IMR-90 (cell line): ENCODE measurements around the gene PIK3IP1.

Experiments used
- CHD1 ChIP-seq: IDR thresholded peaks from 2 replicates; pipeline ENCODE4 v1.6.1; 2012; ENCODE audit warnings: low read depth, low read length, improper control_type of control experiment
- FOS ChIP-seq: fragments of 150-350 bp; IDR thresholded peaks from 2 replicates; pipeline ENCODE4 v1.6.1; 2016; ENCODE audit warnings: low read depth, low read length
- NFE2L2 ChIP-seq: fragments of 150-350 bp; IDR thresholded peaks from 2 replicates; pipeline ENCODE4 v1.6.1; 2016; ENCODE audit warnings: low read depth, mild to moderate bottlenecking, low read length
- POLR2A ChIP-seq: IDR thresholded peaks from 2 replicates; pipeline ENCODE4 v1.6.1; 2012; ENCODE audit warnings: mild to moderate bottlenecking, low read depth, low read length
- RAD21 ChIP-seq: IDR thresholded peaks from 2 replicates; pipeline ENCODE4 v1.6.1; 2012; ENCODE audit warnings: low read length, improper control_type of control experiment
- TF ChIP-seq, protein P1 (sequence below): conservative IDR thresholded peaks from 2 replicates; pipeline ENCODE4 v1.5.1; 2012; ENCODE audit warnings: mild to moderate bottlenecking, low read depth, low read length, improper control_type of control experiment
- TF ChIP-seq, protein P2 (sequence below): fragments of 150-350 bp; IDR thresholded peaks from 2 replicates; pipeline ENCODE4 v1.6.1; 2017; ENCODE audit warnings: mild to moderate bottlenecking, antibody characterized with exemption, low read length, low read depth

DNA sequence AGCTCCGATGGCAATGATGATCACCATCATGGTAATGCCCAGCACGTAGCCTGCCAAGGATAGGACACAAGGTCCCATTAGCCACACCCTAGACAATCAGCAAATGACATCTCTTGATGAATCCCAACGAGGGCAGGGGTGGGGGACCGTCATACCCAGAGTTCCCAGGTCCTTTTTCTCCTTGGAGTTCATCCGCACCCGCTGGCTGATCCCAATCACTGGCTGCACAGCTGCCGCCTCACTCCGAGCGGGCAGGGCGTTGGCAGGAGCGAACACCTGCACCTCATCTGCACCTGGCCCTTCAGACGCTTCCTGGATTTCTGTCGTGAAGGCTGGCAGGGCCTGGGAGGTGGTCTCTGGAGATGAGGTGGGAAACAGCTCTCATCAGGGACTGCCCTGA is 2.9 kb downstream of the PIK3IP1 start:
- TF ChIP-seq, protein P1, sequence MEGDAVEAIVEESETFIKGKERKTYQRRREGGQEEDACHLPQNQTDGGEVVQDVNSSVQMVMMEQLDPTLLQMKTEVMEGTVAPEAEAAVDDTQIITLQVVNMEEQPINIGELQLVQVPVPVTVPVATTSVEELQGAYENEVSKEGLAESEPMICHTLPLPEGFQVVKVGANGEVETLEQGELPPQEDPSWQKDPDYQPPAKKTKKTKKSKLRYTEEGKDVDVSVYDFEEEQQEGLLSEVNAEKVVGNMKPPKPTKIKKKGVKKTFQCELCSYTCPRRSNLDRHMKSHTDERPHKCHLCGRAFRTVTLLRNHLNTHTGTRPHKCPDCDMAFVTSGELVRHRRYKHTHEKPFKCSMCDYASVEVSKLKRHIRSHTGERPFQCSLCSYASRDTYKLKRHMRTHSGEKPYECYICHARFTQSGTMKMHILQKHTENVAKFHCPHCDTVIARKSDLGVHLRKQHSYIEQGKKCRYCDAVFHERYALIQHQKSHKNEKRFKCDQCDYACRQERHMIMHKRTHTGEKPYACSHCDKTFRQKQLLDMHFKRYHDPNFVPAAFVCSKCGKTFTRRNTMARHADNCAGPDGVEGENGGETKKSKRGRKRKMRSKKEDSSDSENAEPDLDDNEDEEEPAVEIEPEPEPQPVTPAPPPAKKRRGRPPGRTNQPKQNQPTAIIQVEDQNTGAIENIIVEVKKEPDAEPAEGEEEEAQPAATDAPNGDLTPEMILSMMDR = no peak
- TF ChIP-seq FOS (no peak), NFE2L2 (no peak), CHD1 (no peak), RAD21 (no peak), POLR2A (no peak)
- TF ChIP-seq, protein P2, sequence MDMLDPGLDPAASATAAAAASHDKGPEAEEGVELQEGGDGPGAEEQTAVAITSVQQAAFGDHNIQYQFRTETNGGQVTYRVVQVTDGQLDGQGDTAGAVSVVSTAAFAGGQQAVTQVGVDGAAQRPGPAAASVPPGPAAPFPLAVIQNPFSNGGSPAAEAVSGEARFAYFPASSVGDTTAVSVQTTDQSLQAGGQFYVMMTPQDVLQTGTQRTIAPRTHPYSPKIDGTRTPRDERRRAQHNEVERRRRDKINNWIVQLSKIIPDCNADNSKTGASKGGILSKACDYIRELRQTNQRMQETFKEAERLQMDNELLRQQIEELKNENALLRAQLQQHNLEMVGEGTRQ = no peak
